ENCODE results near the gene SIL1.

Gene SIL1

DNA sequence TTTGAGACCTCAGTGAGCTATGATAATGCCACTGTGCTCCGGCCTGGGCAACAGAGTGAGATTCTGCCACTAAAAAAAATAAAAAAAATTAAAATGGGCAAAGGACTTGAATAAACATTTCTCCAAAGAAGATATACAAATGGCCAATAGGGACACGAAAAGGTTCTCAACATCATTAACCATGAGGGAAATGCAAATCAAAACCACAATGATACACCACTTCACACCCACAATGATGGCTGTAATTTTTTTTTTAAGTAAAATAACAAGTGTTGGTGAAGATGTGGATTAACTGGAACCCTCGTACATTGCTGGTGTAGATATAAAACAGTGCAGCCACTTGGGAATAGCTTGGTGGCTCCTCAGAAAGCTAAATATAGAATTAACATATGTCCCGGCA, 68.0 kb downstream of the SIL1 start:
- H3K9me3 ChIP-seq (ENCODE audit: severe bottlenecking): no peaks in the 10 kb centered on the region
- no peaks in the 10 kb centered on the region for H3K27me3 ChIP-seq (ENCODE audit: insufficient read depth, low read depth, severe bottlenecking)
- peaks cover under 1% of the 10 kb centered on the region; the same call in 1 of the 2 replicates for H3K36me3 ChIP-seq
- no peak overlapping the region for H3K27ac ChIP-seq
- no peak overlapping the region for H3K4me3 ChIP-seq (ENCODE audit: low read depth, low read length)
- TF ChIP-seq, protein P1, sequence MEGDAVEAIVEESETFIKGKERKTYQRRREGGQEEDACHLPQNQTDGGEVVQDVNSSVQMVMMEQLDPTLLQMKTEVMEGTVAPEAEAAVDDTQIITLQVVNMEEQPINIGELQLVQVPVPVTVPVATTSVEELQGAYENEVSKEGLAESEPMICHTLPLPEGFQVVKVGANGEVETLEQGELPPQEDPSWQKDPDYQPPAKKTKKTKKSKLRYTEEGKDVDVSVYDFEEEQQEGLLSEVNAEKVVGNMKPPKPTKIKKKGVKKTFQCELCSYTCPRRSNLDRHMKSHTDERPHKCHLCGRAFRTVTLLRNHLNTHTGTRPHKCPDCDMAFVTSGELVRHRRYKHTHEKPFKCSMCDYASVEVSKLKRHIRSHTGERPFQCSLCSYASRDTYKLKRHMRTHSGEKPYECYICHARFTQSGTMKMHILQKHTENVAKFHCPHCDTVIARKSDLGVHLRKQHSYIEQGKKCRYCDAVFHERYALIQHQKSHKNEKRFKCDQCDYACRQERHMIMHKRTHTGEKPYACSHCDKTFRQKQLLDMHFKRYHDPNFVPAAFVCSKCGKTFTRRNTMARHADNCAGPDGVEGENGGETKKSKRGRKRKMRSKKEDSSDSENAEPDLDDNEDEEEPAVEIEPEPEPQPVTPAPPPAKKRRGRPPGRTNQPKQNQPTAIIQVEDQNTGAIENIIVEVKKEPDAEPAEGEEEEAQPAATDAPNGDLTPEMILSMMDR (IDR thresholded peaks at IDR 0.05; ENCODE audit: low read depth, low read length): no peak
- no peak for DNase-seq

GRCh38 chr5:139126711-139127111, 71.5 kb downstream of the SIL1 start:
- H3K9me3 ChIP-seq (ENCODE audit: severe bottlenecking): no peaks in the 10 kb centered on the region
- no peak overlapping the region for H3K27ac ChIP-seq
- H3K36me3 ChIP-seq: peaks cover 11% of the 10 kb centered on the region
- no peak overlapping the region for H3K4me3 ChIP-seq (ENCODE audit: low read depth, low read length)
- H3K27me3 ChIP-seq (ENCODE audit: insufficient read depth, low read depth, severe bottlenecking): no peaks in the 10 kb centered on the region
- no peak for DNase-seq
- TF ChIP-seq, protein P1 (IDR thresholded peaks at IDR 0.05; ENCODE audit: low read depth, low read length): no peak

DNA sequence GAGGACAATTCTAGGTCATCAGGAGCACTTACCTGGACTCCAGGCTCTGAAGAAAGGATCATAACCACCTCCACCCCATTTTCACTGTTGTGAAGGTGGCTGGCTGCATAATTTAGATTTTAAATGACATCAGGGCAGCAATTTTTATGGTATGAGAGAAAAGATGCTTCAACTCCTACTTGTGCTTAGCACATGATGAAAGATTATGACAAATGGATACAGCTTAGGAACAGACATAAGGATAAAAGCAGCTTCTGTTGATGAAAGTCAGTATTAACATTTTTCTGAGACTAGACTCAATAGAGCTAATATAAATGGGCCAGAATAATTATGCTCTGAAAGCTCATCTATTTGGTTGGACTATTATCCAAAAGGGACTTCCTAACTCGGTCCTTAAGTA, 72.2 kb downstream of the SIL1 start:
- peaks cover 16% of the 10 kb centered on the region for H3K36me3 ChIP-seq
- no peaks in the 10 kb centered on the region for H3K27me3 ChIP-seq (ENCODE audit: insufficient read depth, low read depth, severe bottlenecking)
- H3K4me3 ChIP-seq (ENCODE audit: low read depth, low read length): no peak overlapping the region
- TF ChIP-seq, protein P1 (IDR thresholded peaks at IDR 0.05; ENCODE audit: low read depth, low read length): no peak
- H3K9me3 ChIP-seq (ENCODE audit: severe bottlenecking): no peaks in the 10 kb centered on the region
- H3K27ac ChIP-seq: no peak overlapping the region
- no peak for DNase-seq

GRCh38 chr5:139124774-139125520, 73.2 kb downstream of the SIL1 start:
- H3K36me3 ChIP-seq: peaks cover 26% of the 10 kb centered on the region
- no peak for DNase-seq
- H3K9me3 ChIP-seq (ENCODE audit: severe bottlenecking): no peaks in the 10 kb centered on the region
- no peak overlapping the region for H3K27ac ChIP-seq
- no peaks in the 10 kb centered on the region for H3K27me3 ChIP-seq (ENCODE audit: insufficient read depth, low read depth, severe bottlenecking)
- TF ChIP-seq, protein P1 (IDR thresholded peaks at IDR 0.05; ENCODE audit: low read depth, low read length): no peak
- no peak overlapping the region for H3K4me3 ChIP-seq (ENCODE audit: low read depth, low read length)

- Histone ChIP-seq H3K27me3 (ENCODE audit: insufficient read depth, low read depth, severe bottlenecking) (no peaks in the 10 kb centered on the region), H3K27ac (no peak overlapping the region), H3K4me3 (ENCODE audit: low read depth, low read length) (no peak overlapping the region), H3K9me3 (ENCODE audit: severe bottlenecking) (no peaks in the 10 kb centered on the region), H3K36me3 (peaks cover 49% of the 10 kb centered on the region)
- TF ChIP-seq, protein P1 (IDR thresholded peaks at IDR 0.05; ENCODE audit: low read depth, low read length): no peak
- DNase-seq: no peak
These were observed 77.0 kb downstream of the SIL1 start for GRCh38 chr5:139121120-139121519.

DNA sequence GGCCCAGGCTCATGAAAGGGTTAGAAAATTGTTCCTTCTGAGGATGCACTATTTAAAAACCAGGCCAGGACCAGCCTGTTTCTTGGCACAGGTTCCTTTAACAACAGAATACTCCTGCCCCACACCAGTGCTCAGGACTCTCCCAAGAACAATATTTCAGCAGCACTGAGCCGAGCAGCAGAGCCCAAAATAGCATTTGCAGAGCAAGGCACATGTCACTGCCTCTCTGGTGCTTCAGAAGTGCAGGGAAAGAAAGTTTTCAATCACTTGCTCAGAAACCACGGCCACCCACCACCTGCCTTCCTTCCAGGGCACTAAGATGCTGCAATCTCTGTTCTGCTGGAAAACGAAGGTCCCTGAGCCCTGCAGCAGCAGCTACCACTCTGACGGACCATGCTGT, 77.6 kb downstream of the SIL1 start:
- peaks cover 49% of the 10 kb centered on the region for H3K36me3 ChIP-seq
- no peak overlapping the region for H3K4me3 ChIP-seq (ENCODE audit: low read depth, low read length)
- no peaks in the 10 kb centered on the region for H3K9me3 ChIP-seq (ENCODE audit: severe bottlenecking)
- H3K27ac ChIP-seq: no peak overlapping the region
- no peak for DNase-seq
- TF ChIP-seq, protein P1 (IDR thresholded peaks at IDR 0.05; ENCODE audit: low read depth, low read length): no peak
- H3K27me3 ChIP-seq (ENCODE audit: insufficient read depth, low read depth, severe bottlenecking): no peaks in the 10 kb centered on the region
